HL-60/S4 treated with retinoic acid at 250 ng/mL for 4 days and 3 days (cell line): ENCODE data around the gene VDAC2.

ENCODE experiments used
- in situ Hi-C: fragments of 300-500 bp; cut with MboI; formaldehyde crosslinking; loops from 2 replicates; pipeline ENCODE4 v1.7.0; 2022; ENCODE audit warnings: low sequenced_read_pairs

VDAC2 gene

GRCh38 chr10:75245354-75246250 lies 35.0 kb downstream of the VDAC2 start:
- in situ Hi-C loops = loop anchor here (25.0 kb wide), 1 partner anchor 983 kb away; no protein-coding TSS in a partner anchor

GRCh38 chr10:75246506-75246905 lies 35.9 kb downstream of the VDAC2 start:
- in situ Hi-C loops = loop anchor here (25.0 kb wide), 1 partner anchor 984 kb away; no protein-coding TSS in a partner anchor

- in situ Hi-C loops = loop anchor here (25.0 kb wide), 1 partner anchor 985 kb away; no protein-coding TSS in a partner anchor
Observed at GRCh38 chr10:75247797-75248196, 37.2 kb downstream of the VDAC2 start.

DNA sequence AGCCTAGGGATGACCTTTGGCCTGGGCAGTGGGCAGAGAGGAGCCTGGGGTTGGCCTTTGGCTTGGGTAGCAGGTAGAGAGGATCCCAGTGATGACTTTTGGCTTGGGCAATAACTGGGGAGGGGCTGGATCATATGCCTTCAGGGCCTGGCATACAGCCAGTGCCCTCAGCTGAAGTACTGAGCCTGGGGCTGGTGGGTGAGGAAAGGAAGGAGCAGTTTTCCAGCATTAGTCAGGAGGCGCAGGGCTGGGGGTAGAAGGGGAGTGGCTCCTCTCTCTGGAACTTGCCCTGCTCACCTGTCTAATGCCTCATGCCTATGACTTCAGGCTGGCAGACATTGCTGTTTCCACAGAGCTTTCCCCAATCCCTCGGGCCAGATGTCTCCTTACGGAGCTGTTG lies 40.3 kb downstream of the VDAC2 start:
- in situ Hi-C loops = no loop called here

DNA sequence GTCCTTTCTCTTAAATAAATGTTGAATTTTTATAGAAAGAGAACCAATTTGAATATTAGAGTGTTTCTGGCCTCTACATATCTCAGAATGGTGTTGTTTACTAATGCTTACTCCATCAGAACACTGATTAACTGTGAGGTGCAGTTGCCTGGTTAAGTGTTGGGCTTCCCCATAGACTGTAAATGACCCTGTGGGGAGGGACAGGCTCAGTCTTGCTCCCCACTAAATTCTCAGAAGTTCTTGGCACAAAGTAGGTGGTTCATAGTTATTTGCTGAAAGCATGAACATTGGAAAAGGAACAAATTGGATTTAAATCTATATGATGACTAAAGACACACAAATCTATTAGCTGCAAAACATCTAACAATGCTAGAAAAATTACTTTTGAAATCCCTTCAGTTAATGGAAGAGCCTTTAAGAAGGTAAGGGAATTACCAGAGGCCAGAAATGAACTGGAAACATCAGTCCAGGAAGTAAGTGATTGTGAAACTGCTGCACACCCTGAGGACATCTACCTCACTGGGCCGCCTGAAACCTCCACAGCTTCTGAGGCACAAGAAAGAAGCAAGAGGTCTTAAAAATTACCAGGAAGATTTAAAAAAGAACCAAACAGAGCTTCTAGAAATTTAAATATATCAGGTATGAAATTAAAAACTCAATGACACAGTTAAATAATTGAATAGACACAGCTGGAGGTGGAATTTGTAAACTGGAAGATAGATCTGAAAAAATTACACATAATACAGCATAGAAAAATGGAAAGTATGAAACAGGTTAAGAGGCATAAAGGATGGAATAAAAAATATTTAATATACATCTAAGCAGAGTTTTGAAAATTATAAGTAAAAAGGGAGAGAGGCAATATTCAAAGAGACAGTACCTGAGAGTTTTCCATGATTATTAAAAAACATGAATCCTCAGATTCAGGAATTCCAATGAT lies 43.0 kb downstream of the VDAC2 start:
- in situ Hi-C loops = no loop called here

DNA sequence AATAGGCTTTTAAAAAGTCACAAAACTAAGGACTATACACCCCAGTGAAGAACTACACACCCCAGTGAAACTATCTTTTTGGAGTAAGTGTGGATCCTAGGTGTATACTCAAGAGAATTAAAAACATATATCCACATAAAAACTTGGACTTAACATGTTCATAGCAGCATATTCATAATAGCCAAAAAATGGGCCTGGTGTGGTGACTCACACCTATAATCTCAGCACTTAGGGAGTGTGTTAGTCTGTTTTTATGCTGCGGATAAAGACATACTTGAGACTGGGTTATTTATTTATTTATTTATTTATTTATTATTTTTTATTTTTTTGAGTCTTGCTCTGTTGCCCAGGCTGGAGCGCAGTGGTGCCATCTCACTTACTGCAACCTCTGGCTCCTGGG lies 44.1 kb downstream of the VDAC2 start:
- in situ Hi-C loops = no loop called here

DNA sequence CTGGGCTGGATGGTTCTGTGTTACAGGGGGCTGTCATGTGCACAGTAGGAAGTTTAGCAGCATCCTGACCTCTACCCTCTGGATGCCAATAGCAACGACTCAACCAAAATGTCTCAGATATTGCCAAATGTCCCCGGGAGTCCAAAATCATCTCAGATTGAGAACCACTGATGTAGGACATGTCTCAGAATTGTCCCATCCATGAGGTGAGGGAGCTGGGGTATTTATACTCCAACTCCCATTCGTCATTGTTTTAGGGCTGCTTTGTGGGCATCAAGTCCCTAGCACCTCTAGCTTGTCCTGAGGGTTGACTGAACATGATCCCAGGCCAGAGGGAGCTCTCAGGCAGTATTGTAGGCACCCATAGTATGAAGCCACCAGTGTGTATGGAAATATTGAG lies 50.4 kb downstream of the VDAC2 start:
- in situ Hi-C loops = no loop called here

GRCh38 chr10:75261813-75262705 lies 51.5 kb downstream of the VDAC2 start:
- in situ Hi-C loops = no loop called here

DNA sequence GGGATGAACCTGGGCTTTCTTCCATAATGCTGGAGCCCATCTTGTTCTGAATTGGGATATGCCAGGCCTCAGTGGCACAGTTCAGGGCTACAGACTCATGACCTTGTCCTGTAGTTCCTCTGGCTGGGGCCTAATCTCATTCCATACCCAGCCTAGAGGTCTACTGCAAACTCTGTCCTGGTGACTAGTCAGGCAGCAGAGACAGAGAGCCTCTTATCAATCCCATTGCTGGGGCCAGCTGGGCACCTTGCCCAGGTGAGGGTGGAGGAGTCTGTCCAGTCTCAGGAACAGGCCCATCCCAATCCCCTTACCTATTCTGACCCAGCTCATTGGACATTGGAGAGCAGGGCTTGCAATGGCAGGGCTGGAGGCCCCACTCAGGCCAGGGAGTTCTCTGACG lies 53.2 kb downstream of the VDAC2 start:
- in situ Hi-C loops = no loop called here

- in situ Hi-C loops = no loop called here
Observed at GRCh38 chr10:75265856-75266255, 55.3 kb downstream of the VDAC2 start.

- in situ Hi-C loops = no loop called here
Observed at GRCh38 chr10:75266945-75267344, 56.3 kb downstream of the VDAC2 start.

- in situ Hi-C loops = no loop called here
Observed at GRCh38 chr10:75269605-75270004, 59.0 kb downstream of the VDAC2 start.

- in situ Hi-C loops = no loop called here
Observed at GRCh38 chr10:75272094-75272493, 61.5 kb downstream of the VDAC2 start.

- in situ Hi-C loops = no loop called here
Observed at GRCh38 chr10:75272896-75273295, 62.3 kb downstream of the VDAC2 start.

- in situ Hi-C loops = no loop called here
Observed at GRCh38 chr10:75276069-75276872, 65.7 kb downstream of the VDAC2 start.

- in situ Hi-C loops = no loop called here
Observed at GRCh38 chr10:75280236-75280635, 69.6 kb downstream of the VDAC2 start.
